HEK293 (cell line): ENCODE data around the gene WDTC1.

Experiments
- CTCF ChIA-PET: fragments of 350-600 bp; formaldehyde crosslinking; extraction: SDS; loops from one replicate; lab custom pipeline; 2021; ENCODE audit warnings: antibody characterized with exemption; lab: Yijun Ruan, JAX
- POLR2A ChIA-PET: fragments of 300-600 bp; formaldehyde crosslinking; extraction: SDS; loops from one replicate; lab custom pipeline; 2020; ENCODE audit warnings: antibody characterized with exemption, inconsistent platforms; lab: Yijun Ruan, JAX
- H3K27ac ChIP-seq: fragments of 200-500 bp; sonication (Bioruptor generic); 2 replicates; pipeline ENCODE4 v1.5.1; 2014; ENCODE audit warnings: low read depth, low read length, control low read depth, inconsistent platforms; ENCODE audit errors: extremely low read depth
- H3K36me3 ChIP-seq, 2 experiments: fragments of 200-500 bp in 1 of 2; sonication (Bioruptor generic) in 1 of 2; 1 replicate in 1 of 2; 2 replicates in 1 of 2; pipeline ENCODE4 v1.5.1; 2014 to 2017; ENCODE audit warnings: inconsistent platforms in 2 of 2, low read length in 2 of 2; ENCODE audit not compliant: control insufficient read depth in 2 of 2, insufficient read depth in 1 of 2
- H3K4me1 ChIP-seq: fragments of 200-500 bp; sonication (Bioruptor generic); 2 replicates; pipeline ENCODE4 v1.5.1; 2014; ENCODE audit warnings: mild to moderate bottlenecking, low read length, inconsistent platforms; ENCODE audit not compliant: control insufficient read depth, insufficient read depth
- H3K4me3 ChIP-seq: 2 replicates; pipeline ENCODE4 v1.5.1; 2011; ENCODE audit warnings: low read depth, mild to moderate bottlenecking, control low read depth, low read length, moderate library complexity
- H3K9me3 ChIP-seq: fragments of 200-500 bp; sonication (Bioruptor generic); 2 replicates; pipeline ENCODE4 v1.5.1; 2014; ENCODE audit warnings: low read depth, low read length, inconsistent platforms; ENCODE audit not compliant: control insufficient read depth, insufficient read depth
- EGR2 ChIP-seq: fragments of 450-650 bp; formaldehyde crosslinking; IDR thresholded peaks from 2 replicates; pipeline ENCODE4 v1.5.1; 2016; ENCODE audit warnings: low read depth, missing biosample characterization, missing genetic modification characterization
- HOXA7 ChIP-seq: sonication (generic); formaldehyde crosslinking; IDR thresholded peaks from 2 replicates; pipeline ENCODE4 v1.8.1; 2022; ENCODE audit warnings: missing genetic modification reagents, borderline replicate concordance
- SALL2 ChIP-seq: fragments of 450-650 bp; formaldehyde crosslinking; IDR thresholded peaks from 2 replicates; pipeline ENCODE4 v1.5.0; 2017; ENCODE audit warnings: missing biosample characterization, mild to moderate bottlenecking, missing genetic modification characterization, borderline replicate concordance
- ZNF2 ChIP-seq: fragments of 450-650 bp; formaldehyde crosslinking; IDR thresholded peaks from 2 replicates; pipeline ENCODE4 v1.5.1; 2016; ENCODE audit warnings: missing biosample characterization, missing genetic modification characterization
- ZNF211 ChIP-seq: fragments of 450-650 bp; formaldehyde crosslinking; IDR thresholded peaks from 2 replicates; pipeline ENCODE4 v1.5.1; 2016; ENCODE audit warnings: low read depth, missing biosample characterization, missing genetic modification characterization
- ZNF670 ChIP-seq: fragments of 450-650 bp; formaldehyde crosslinking; IDR thresholded peaks from 2 replicates; pipeline ENCODE4 v1.5.1; 2016; ENCODE audit warnings: missing biosample characterization, missing genetic modification characterization, low read depth
- TF ChIP-seq, protein P1 (sequence below): fragments of 450-650 bp; formaldehyde crosslinking; IDR thresholded peaks from 2 replicates; pipeline ENCODE4; 2016; ENCODE audit warnings: missing biosample characterization, missing genetic modification characterization
- TF ChIP-seq, protein P2 (sequence below): fragments of 450-650 bp; formaldehyde crosslinking; IDR thresholded peaks from 2 replicates; pipeline ENCODE4 v1.5.1; 2016; ENCODE audit warnings: missing biosample characterization, missing genetic modification characterization
- TF ChIP-seq, protein P3 (sequence below): fragments of 450-650 bp; formaldehyde crosslinking; conservative IDR thresholded peaks from 2 replicates; pipeline ENCODE4 v1.5.1; 2016; ENCODE audit warnings: low read depth, missing biosample characterization, missing genetic modification characterization
- TF ChIP-seq, protein P4 (sequence below): fragments of 450-650 bp; formaldehyde crosslinking; IDR thresholded peaks from 2 replicates; pipeline ENCODE4 v1.5.1; 2016; ENCODE audit warnings: missing biosample characterization, missing genetic modification characterization

WDTC1 gene

DNA sequence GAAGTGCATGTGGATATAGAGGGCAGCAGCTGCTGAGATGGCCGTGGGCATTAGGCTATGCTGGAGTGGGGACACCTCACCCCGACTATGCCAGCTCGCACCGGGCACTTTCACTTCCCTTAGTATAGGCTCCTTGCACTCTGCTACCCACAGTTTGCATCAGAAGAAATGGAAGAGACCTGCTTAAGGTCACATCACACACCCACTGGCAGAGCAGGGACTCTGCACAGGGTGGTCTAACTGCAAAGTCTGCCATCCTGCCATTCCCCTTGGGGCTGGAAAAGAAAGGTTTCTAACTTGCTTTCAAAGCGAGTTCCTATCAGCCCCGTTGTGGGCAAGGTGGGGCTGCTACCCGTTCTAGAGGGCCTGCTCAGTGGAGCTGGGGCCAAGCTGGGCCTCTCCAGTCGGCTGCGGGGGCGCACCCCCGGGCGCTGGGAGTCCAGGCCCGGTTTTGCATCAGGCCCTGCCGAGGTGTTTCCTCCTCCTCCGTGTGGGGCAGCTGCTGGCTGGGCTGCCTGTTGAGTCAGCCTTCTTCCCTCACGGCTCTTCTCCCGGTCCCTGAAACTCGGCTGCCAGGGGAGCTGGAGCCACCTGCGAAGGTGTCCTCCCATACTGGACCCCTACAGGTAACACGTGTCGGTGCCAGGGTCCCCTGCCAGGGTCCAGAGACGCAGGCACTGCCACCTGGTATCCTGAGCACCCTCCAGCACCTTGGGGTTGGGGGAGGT is 107.3 kb downstream of the WDTC1 start, which contains the start of gene SYTL1 (continued):
- TF ChIP-seq, protein P1, sequence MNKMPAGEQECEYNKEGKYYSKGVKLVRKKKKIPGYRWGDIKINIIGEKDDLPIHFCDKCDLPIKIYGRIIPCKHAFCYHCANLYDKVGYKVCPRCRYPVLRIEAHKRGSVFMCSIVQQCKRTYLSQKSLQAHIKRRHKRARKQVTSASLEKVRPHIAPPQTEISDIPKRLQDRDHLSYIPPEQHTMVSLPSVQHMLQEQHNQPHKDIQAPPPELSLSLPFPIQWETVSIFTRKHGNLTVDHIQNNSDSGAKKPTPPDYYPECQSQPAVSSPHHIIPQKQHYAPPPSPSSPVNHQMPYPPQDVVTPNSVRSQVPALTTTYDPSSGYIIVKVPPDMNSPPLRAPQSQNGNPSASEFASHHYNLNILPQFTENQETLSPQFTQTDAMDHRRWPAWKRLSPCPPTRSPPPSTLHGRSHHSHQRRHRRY (tag by site-specific recombination) = no peak
- TF ChIP-seq, protein P2, sequence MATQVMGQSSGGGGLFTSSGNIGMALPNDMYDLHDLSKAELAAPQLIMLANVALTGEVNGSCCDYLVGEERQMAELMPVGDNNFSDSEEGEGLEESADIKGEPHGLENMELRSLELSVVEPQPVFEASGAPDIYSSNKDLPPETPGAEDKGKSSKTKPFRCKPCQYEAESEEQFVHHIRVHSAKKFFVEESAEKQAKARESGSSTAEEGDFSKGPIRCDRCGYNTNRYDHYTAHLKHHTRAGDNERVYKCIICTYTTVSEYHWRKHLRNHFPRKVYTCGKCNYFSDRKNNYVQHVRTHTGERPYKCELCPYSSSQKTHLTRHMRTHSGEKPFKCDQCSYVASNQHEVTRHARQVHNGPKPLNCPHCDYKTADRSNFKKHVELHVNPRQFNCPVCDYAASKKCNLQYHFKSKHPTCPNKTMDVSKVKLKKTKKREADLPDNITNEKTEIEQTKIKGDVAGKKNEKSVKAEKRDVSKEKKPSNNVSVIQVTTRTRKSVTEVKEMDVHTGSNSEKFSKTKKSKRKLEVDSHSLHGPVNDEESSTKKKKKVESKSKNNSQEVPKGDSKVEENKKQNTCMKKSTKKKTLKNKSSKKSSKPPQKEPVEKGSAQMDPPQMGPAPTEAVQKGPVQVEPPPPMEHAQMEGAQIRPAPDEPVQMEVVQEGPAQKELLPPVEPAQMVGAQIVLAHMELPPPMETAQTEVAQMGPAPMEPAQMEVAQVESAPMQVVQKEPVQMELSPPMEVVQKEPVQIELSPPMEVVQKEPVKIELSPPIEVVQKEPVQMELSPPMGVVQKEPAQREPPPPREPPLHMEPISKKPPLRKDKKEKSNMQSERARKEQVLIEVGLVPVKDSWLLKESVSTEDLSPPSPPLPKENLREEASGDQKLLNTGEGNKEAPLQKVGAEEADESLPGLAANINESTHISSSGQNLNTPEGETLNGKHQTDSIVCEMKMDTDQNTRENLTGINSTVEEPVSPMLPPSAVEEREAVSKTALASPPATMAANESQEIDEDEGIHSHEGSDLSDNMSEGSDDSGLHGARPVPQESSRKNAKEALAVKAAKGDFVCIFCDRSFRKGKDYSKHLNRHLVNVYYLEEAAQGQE (tag by site-specific recombination) = no peak
- TF ChIP-seq, protein P3, sequence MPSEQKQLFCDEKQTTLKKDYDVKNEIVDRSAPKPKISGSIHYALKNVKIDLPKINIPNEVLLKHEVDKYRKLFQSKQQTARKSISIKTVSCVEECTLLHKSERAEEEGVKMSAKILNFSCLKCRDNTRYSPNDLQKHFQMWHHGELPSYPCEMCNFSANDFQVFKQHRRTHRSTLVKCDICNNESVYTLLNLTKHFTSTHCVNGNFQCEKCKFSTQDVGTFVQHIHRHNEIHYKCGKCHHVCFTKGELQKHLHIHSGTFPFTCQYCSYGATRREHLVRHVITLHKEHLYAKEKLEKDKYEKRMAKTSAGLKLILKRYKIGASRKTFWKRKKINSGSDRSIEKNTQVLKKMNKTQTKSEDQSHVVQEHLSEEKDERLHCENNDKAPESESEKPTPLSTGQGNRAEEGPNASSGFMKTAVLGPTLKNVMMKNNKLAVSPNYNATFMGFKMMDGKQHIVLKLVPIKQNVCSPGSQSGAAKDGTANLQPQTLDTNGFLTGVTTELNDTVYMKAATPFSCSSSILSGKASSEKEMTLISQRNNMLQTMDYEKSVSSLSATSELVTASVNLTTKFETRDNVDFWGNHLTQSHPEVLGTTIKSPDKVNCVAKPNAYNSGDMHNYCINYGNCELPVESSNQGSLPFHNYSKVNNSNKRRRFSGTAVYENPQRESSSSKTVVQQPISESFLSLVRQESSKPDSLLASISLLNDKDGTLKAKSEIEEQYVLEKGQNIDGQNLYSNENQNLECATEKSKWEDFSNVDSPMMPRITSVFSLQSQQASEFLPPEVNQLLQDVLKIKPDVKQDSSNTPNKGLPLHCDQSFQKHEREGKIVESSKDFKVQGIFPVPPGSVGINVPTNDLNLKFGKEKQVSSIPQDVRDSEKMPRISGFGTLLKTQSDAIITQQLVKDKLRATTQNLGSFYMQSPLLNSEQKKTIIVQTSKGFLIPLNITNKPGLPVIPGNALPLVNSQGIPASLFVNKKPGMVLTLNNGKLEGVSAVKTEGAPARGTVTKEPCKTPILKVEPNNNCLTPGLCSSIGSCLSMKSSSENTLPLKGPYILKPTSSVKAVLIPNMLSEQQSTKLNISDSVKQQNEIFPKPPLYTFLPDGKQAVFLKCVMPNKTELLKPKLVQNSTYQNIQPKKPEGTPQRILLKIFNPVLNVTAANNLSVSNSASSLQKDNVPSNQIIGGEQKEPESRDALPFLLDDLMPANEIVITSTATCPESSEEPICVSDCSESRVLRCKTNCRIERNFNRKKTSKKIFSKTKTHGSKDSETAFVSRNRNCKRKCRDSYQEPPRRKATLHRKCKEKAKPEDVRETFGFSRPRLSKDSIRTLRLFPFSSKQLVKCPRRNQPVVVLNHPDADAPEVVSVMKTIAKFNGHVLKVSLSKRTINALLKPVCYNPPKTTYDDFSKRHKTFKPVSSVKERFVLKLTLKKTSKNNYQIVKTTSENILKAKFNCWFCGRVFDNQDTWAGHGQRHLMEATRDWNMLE = no peak
- TF ChIP-seq ZNF670 (no peak), ZNF211 (tag by site-specific recombination) (no peak), HOXA7 (CRISPR knock-in tag) (no peak)
- TF ChIP-seq, all 188 proteins: peak for 53

DNA sequence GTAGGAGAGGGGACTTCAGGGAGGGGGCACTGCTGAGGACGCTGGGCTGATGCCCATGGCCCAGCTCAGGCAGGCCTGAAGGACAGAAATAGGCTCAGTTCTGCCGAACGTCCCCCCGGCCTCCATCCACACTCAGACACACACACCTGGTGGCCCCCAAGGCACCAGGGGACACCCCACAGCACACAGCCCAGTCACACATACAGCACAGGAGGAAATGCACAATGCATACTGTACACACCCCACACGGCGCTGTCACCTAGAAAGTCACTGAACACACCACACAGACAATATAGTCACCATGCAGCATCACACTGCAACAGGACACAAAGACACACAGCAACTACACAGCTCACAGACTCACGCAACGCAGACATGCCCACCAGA is 108.0 kb downstream of the WDTC1 start:
- Histone ChIP-seq H3K4me3 (peak overlapping the region; percentile 43), H3K4me1 (peaks cover 3% of the 10 kb centered on the region; the same call in 1 of the 2 replicates), H3K27ac (no peak overlapping the region; the same call in 1 of the 2 replicates), H3K9me3 (no peaks in the 10 kb centered on the region), H3K36me3 (peaks cover 0 to 6% of the 10 kb centered on the region in 2 experiments; a peak in 1 of 3 replicates)
- TF ChIP-seq SALL2 (tag by site-specific recombination) = 0 out of 2 replicates have a peak, but pooled peaks have one; percentile 24
- no peak for TF ChIP-seq EGR2
- TF ChIP-seq, protein P4, sequence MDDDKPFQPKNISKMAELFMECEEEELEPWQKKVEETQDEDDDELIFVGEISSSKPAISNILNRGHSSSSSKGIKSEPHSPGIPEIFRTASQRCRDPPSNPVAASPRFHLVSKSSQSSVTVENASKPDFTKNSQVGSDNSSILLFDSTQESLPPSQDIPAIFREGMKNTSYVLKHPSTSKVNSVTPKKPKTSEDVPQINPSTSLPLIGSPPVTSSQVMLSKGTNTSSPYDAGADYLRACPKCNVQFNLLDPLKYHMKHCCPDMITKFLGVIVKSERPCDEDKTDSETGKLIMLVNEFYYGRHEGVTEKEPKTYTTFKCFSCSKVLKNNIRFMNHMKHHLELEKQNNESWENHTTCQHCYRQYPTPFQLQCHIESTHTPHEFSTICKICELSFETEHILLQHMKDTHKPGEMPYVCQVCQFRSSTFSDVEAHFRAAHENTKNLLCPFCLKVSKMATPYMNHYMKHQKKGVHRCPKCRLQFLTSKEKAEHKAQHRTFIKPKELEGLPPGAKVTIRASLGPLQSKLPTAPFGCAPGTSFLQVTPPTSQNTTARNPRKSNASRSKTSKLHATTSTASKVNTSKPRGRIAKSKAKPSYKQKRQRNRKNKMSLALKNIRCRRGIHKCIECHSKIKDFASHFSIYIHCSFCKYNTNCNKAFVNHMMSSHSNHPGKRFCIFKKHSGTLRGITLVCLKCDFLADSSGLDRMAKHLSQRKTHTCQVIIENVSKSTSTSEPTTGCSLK = 0 out of 2 replicates have a peak, but pooled peaks have one; percentile 63
- peak; percentile 53; the same call in 1 of the 2 replicates for TF ChIP-seq ZNF2 (tag by site-specific recombination)
- ChIA-PET POLR2A (interaction anchor here (2.2 kb wide), 1 partner anchor 23 kb away, joined by 8 read pairs; no protein-coding TSS in a partner anchor), CTCF (interaction anchor here (0.5 to 4.6 kb wide), 6 partner anchors 10 to 866 kb away, joined by 3 to 27 read pairs (median 6); no protein-coding TSS in a partner anchor)
